Measurements from ENCODE around the gene H6PD. TPM values are rescaled to one million over a fixed set of nuclear protein-coding genes. Genes with fewer than 3 reads are reported as not detected.

The H6PD gene
- total RNA-seq, 1 donor from 2014 or later = 48.4 TPM

DNA sequence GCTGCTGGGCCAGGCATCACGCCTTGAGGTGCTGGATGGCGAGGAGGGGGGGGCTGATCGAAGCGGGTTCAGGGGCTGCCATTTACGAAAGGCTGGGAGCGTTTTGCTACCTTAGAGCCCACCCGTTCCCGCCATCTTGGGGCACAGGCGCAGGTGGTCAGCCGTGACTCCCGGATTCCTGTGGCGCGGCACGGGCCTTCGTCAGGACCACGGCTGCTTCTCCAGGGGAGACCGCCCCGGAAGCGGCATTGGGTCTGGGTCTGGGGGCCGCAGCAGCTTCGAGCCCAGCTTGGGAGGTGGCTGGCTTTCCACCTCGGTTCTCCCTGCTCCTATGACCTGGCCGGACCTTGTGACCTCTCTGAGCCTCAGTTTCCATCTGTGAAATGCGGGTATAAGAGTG is 81.9 kb downstream of the H6PD start:
- no peak for DNase-seq (ENCODE audit: extremely low spot score, unreplicated experiment)
- Mint-ChIP-seq H3K4me1 (ENCODE audit: unreplicated experiment) (peaks cover 66% of the 10 kb centered on the region), H3K4me3 (ENCODE audit: unreplicated experiment) (no peak overlapping the region)

DNA sequence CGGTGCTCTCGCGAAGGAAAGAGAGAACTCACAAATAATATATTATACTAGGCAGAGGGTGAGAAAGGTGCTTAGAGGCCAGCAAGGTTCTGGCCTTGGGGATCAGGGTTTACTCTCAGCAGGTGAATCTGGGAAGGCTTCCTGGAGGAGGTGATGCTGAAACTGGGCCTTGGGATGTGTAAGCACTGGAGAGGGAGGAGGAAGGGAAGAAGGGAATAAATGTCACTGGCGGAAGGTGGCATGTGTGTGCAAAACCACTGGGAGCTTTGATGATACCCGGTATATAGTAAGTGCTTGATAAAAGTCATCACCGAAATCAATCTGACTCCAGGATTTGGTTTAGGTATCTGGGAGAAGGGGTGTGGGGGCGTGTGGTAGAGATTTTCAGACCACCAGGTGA is 82.5 kb downstream of the H6PD start:
- Mint-ChIP-seq H3K4me3 (ENCODE audit: unreplicated experiment) (no peak overlapping the region), H3K4me1 (ENCODE audit: unreplicated experiment) (peaks cover 70% of the 10 kb centered on the region), H3K27ac (ENCODE audit: unreplicated experiment) (peak overlapping the region; percentile 73), H3K9me3 (ENCODE audit: unreplicated experiment) (no peaks in the 10 kb centered on the region), H3K27me3 (ENCODE audit: unreplicated experiment) (no peaks in the 10 kb centered on the region), H3K36me3 (ENCODE audit: unreplicated experiment) (peaks cover 5% of the 10 kb centered on the region)
- no peak for DNase-seq (ENCODE audit: extremely low spot score, unreplicated experiment)
- TF ChIP-seq, protein P1, sequence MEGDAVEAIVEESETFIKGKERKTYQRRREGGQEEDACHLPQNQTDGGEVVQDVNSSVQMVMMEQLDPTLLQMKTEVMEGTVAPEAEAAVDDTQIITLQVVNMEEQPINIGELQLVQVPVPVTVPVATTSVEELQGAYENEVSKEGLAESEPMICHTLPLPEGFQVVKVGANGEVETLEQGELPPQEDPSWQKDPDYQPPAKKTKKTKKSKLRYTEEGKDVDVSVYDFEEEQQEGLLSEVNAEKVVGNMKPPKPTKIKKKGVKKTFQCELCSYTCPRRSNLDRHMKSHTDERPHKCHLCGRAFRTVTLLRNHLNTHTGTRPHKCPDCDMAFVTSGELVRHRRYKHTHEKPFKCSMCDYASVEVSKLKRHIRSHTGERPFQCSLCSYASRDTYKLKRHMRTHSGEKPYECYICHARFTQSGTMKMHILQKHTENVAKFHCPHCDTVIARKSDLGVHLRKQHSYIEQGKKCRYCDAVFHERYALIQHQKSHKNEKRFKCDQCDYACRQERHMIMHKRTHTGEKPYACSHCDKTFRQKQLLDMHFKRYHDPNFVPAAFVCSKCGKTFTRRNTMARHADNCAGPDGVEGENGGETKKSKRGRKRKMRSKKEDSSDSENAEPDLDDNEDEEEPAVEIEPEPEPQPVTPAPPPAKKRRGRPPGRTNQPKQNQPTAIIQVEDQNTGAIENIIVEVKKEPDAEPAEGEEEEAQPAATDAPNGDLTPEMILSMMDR (IDR thresholded peaks at IDR 0.05) = no peak

More for the DNA sequence above, 81.9 kb downstream of the H6PD start:
- peak overlapping the region; percentile 96 for H3K27ac Mint-ChIP-seq (ENCODE audit: unreplicated experiment)
- H3K9me3 Mint-ChIP-seq (ENCODE audit: unreplicated experiment) = no peaks in the 10 kb centered on the region
- no peaks in the 10 kb centered on the region for H3K27me3 Mint-ChIP-seq (ENCODE audit: unreplicated experiment)
- H3K36me3 Mint-ChIP-seq (ENCODE audit: unreplicated experiment) = peaks cover 5% of the 10 kb centered on the region
- TF ChIP-seq, protein P1 (IDR thresholded peaks at IDR 0.05) = no peak

DNA sequence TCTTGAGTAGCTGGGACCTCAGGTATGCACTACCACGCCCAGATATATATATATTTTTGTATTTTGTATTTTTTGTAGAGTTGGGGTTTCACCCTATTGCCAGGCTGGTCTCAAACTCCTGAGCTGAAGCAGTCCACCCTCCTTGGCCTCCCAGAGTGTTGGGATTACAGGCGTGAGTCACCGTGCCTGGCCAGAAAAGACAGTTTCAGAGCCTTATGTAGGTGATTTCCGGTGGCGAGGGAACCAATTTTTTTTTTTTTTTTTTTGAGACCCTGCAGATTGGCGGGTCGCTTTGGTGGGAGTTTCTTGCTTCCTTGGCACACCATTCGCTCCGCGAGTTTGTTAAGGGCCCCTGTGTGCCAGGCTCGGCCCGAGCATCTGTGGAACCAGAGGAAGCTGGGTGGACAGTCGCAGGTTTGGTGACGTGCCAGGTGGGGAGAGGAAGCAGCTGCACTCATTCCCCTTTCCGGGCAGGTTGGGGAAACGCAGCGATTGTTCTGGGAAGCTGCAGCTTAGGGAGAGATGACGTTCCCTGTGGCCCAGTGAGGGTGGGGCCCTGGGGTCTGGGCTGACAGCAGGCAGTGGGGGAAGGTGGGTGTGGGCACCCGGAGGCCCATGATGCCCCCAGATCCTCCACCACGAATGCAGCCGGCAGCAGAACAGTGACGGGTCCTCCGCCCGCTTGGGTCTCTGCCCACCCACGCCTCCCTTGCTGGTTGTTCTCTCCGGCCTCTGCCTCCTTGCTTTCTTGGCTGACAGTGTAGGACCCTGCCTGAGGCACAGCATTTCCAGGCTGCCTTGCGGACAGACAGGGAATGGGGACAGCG is 83.2 kb downstream of the H6PD start:
- Mint-ChIP-seq H3K36me3 (ENCODE audit: unreplicated experiment) (peaks cover 5% of the 10 kb centered on the region), H3K27ac (ENCODE audit: unreplicated experiment) (peak overlapping the region; percentile 73), H3K9me3 (ENCODE audit: unreplicated experiment) (no peaks in the 10 kb centered on the region), H3K4me3 (ENCODE audit: unreplicated experiment) (no peak overlapping the region), H3K4me1 (ENCODE audit: unreplicated experiment) (peaks cover 75% of the 10 kb centered on the region), H3K27me3 (ENCODE audit: unreplicated experiment) (no peaks in the 10 kb centered on the region)
- DNase-seq (ENCODE audit: extremely low spot score, unreplicated experiment) = no peak
- TF ChIP-seq, protein P1 (IDR thresholded peaks at IDR 0.05) = no peak

DNA sequence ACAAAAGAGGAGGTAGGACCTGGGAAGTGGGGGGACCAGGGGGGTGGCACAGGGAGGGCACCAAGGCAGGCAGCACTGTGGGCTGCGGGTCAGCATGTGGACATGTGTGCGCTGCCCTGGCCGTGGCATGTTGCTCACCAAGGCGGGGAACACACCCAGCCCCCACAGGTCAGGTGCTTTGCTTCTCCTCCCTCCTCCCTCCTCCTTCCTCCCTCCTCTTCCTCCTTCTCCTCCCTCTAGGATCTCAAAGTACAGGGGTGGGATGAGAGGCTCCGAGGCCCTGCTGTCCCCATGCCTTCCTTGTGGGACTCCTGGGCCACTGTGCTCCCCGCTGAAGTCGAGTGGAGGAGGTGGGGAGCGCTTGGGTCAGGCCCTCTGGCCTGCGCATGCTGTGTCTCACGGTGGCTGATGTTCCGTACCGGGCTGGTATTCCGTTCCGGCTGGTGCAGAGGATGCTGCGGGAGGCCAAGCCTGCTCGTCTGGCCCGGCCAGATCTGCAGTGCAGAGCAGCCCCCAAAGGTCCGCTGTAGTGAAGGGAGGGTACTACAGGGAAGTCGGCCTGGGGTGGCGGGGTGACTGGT is 84.7 kb downstream of the H6PD start:
- Mint-ChIP-seq H3K27ac (ENCODE audit: unreplicated experiment) (peak overlapping the region; percentile 14), H3K27me3 (ENCODE audit: unreplicated experiment) (no peaks in the 10 kb centered on the region), H3K9me3 (ENCODE audit: unreplicated experiment) (no peaks in the 10 kb centered on the region), H3K4me1 (ENCODE audit: unreplicated experiment) (peaks cover 71% of the 10 kb centered on the region), H3K36me3 (ENCODE audit: unreplicated experiment) (peaks cover 5% of the 10 kb centered on the region), H3K4me3 (ENCODE audit: unreplicated experiment) (no peak overlapping the region)
- no peak for DNase-seq (ENCODE audit: extremely low spot score, unreplicated experiment)
- TF ChIP-seq, protein P1 (IDR thresholded peaks at IDR 0.05) = no peak

DNA sequence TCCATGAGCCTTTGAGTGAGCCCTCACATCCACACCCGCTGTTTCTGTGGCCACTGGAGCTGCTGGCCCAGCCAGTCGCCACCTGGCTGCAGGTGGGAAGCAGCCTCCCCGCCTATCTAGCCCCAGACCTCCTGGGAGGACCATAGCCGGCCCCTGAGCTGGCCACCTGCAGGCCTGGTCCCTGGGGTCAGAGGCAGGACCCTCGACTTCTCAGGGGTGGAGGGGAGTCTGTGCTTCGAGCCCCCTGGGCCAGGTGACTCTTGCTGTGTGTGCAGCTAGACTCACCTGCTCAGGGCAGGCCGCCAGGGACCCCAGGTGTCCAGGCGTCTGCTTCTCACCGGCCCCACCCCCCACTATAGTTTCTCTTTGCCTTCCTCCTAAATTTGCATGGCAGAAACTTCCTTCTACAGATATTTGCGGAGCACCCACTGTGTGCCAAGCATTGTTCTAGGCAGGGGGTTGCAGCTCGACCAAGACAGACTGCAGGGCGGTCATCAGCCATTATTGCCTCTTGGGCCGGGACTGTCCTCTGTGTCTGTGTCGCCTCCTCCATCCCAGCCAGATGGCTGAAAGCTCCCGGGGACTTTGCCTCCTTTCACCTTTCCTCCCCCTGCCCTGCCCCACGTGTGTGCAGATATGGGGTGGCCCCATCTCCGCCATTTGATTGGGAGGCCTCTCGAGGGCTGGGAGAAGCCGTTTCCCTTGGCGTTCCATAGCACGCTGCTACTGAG is 85.4 kb downstream of the H6PD start:
- no peak for DNase-seq (ENCODE audit: extremely low spot score, unreplicated experiment)
- Mint-ChIP-seq H3K4me3 (ENCODE audit: unreplicated experiment) (no peak overlapping the region), H3K27me3 (ENCODE audit: unreplicated experiment) (no peaks in the 10 kb centered on the region), H3K36me3 (ENCODE audit: unreplicated experiment) (peaks cover 5% of the 10 kb centered on the region), H3K4me1 (ENCODE audit: unreplicated experiment) (peaks cover 71% of the 10 kb centered on the region), H3K9me3 (ENCODE audit: unreplicated experiment) (no peaks in the 10 kb centered on the region), H3K27ac (ENCODE audit: unreplicated experiment) (no peak overlapping the region)
- TF ChIP-seq, protein P1 (IDR thresholded peaks at IDR 0.05) = no peak

Measured in osteocyte (in vitro differentiated cells).